SK-N-SH treated with all-trans-retinoic acid at 6 μM for 48 hours (cell line): Measurements from ENCODE around the gene SMOC2.

Source experiments
- ARNTL ChIP-seq: fragments of 450-650 bp; formaldehyde crosslinking; IDR thresholded peaks from 2 replicates; pipeline ENCODE4 v1.5.0; 2020; ENCODE audit warnings: low read depth, mild to moderate bottlenecking, moderate library complexity, borderline replicate concordance
- POU6F1 ChIP-seq: fragments of 250-450 bp; sonication (Bioruptor Pico); IDR thresholded peaks from 2 replicates; pipeline ENCODE4 v1.8.0; 2021; ENCODE audit warnings: low read depth, mild to moderate bottlenecking, moderate library complexity, borderline replicate concordance
- PPARA ChIP-seq: fragments of 250-450 bp; sonication (Bioruptor Pico); IDR thresholded peaks from 2 replicates; pipeline ENCODE4 v1.5.0; 2020; ENCODE audit warnings: mild to moderate bottlenecking, borderline replicate concordance
- TCF4 ChIP-seq: fragments of 250-450 bp; sonication (Bioruptor Pico); IDR thresholded peaks from 2 replicates; pipeline ENCODE4 v1.8.0; 2021; ENCODE audit warnings: mild to moderate bottlenecking, moderate library complexity, borderline replicate concordance
- TOX ChIP-seq: fragments of 250-450 bp; sonication (Bioruptor Pico); IDR thresholded peaks from 2 replicates; pipeline ENCODE4 v1.8.0; 2021; ENCODE audit warnings: mild to moderate bottlenecking, moderate library complexity, borderline replicate concordance
- ZC3H10 ChIP-seq: fragments of 250-450 bp; sonication (Bioruptor Pico); IDR thresholded peaks from 2 replicates; pipeline ENCODE4 v1.5.1; 2021; ENCODE audit warnings: mild to moderate bottlenecking, moderate library complexity
- ZNF565 ChIP-seq: fragments of 450-650 bp; formaldehyde crosslinking; conservative IDR thresholded peaks from 2 replicates; pipeline ENCODE4 v1.5.0; 2020; ENCODE audit warnings: low read depth, mild to moderate bottlenecking, moderate library complexity
- TF ChIP-seq, protein P1 (sequence below): fragments of 250-450 bp; sonication (Bioruptor Pico); IDR thresholded peaks from 2 replicates; pipeline ENCODE4 v1.8.0; 2020; ENCODE audit warnings: mild to moderate bottlenecking, moderate library complexity, borderline replicate concordance
- TF ChIP-seq, protein P2 (sequence below): fragments of 250-450 bp; sonication (Bioruptor Pico); IDR thresholded peaks from 2 replicates; pipeline ENCODE4 v1.5.1; 2020; ENCODE audit warnings: low read depth, mild to moderate bottlenecking, moderate library complexity

GRCh38 chr6:168662301-168662936 is 221.4 kb downstream of the SMOC2 start:
- TF ChIP-seq POU6F1 (CRISPR knock-in tag) (no peak), ARNTL (CRISPR knock-in tag) (no peak), PPARA (CRISPR knock-in tag) (no peak), TCF4 (CRISPR knock-in tag) (no peak), TOX (CRISPR knock-in tag) (no peak), ZNF565 (CRISPR knock-in tag) (no peak), ZC3H10 (CRISPR knock-in tag) (no peak)
- TF ChIP-seq, protein P1, sequence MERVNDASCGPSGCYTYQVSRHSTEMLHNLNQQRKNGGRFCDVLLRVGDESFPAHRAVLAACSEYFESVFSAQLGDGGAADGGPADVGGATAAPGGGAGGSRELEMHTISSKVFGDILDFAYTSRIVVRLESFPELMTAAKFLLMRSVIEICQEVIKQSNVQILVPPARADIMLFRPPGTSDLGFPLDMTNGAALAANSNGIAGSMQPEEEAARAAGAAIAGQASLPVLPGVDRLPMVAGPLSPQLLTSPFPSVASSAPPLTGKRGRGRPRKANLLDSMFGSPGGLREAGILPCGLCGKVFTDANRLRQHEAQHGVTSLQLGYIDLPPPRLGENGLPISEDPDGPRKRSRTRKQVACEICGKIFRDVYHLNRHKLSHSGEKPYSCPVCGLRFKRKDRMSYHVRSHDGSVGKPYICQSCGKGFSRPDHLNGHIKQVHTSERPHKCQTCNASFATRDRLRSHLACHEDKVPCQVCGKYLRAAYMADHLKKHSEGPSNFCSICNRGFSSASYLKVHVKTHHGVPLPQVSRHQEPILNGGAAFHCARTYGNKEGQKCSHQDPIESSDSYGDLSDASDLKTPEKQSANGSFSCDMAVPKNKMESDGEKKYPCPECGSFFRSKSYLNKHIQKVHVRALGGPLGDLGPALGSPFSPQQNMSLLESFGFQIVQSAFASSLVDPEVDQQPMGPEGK (CRISPR knock-in tag), result no peak
- TF ChIP-seq, protein P2, sequence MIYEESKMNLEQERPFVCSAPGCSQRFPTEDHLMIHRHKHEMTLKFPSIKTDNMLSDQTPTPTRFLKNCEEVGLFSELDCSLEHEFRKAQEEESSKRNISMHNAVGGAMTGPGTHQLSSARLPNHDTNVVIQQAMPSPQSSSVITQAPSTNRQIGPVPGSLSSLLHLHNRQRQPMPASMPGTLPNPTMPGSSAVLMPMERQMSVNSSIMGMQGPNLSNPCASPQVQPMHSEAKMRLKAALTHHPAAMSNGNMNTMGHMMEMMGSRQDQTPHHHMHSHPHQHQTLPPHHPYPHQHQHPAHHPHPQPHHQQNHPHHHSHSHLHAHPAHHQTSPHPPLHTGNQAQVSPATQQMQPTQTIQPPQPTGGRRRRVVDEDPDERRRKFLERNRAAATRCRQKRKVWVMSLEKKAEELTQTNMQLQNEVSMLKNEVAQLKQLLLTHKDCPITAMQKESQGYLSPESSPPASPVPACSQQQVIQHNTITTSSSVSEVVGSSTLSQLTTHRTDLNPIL (CRISPR knock-in tag), result no peak
